ENCODE measurements around the gene PACS2.

Gene PACS2

DNA sequence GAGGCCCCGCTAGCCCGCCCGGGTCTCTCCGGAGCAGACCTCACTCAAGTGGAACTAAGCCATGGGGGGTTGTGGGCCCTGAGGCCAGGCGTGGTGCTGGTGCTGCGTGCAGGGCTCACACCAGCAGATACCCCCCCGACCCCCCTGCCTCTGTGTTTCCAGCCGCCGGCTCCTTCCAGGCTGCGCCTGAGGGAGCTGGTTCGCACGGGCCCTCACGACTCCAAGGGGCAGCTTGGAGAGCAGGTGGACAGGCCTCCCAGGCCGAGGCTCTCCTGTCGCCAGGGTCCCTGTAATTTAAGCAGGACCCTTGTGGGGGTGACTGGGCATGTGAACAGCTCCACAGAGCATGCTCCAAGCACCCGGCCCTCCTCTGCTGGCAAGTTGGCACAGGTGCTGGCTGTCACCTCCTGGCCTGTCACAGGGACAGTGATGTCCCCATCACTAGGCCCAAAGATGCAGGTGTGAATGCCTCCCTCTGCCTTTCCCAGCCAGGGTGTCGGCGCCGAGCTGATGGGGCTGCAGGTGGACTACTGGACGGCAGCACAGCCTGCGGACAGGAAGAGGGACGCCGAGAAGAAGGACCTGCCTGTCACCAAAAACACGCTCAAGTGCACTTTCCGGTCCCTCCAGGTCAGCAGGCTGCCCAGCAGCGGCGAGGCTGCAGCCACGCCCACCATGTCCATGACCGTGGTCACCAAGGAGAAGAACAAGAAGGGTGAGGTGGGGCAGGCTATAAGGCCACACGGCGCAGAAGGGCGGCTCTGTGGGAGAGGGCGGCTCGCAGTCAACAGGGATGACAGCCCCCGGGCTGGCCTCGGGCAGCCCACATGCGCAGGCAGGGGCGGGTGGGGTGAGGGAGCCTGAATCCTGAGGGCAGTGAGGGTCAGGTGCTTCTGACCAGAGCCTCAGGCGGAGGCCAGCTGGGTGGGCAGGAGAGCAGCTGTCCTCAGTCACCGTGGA lies 77.9 kb downstream of the PACS2 start:
- H3K4me1 ChIP-seq (ENCODE audit: insufficient read depth, low read length): no peaks in the 10 kb centered on the region
- H3K4me3 ChIP-seq (ENCODE audit: low read length): no peak overlapping the region
- no peak overlapping the region for H3K9ac ChIP-seq (ENCODE audit: low read depth, low read length)
- H3K27ac ChIP-seq (ENCODE audit: low read depth, low read length): no peak overlapping the region
- peaks cover 5% of the 10 kb centered on the region; the same call in 1 of the 2 replicates for H3K27me3 ChIP-seq (ENCODE audit: insufficient read depth, low read length)
- peaks cover 1% of the 10 kb centered on the region; the same call in 1 of the 2 replicates for H3K36me3 ChIP-seq (ENCODE audit: insufficient read depth, low read length)
- no peaks in the 10 kb centered on the region for H3K9me3 ChIP-seq (ENCODE audit: insufficient read depth, low read depth, low read length)
- WGBS: 94% methylated on average over 40 of the region's 40 CpGs

DNA sequence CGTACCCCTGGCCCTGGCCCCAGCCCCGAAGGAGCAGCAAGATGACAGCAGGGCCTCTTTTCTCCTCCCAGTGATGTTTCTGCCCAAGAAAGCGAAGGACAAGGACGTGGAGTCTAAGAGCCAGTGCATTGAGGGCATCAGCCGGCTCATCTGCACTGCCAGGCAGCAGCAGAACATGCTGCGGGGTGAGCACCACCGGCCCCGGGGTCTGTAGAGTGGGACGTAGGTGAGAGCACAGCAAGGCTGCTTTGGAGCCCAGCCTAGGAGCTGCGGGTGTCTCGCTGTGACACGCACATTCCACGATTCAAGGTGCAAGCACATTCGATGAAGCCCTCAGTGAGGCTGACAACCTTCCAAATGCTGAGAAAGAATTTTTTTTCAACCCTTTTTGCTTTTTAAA lies 78.6 kb downstream of the PACS2 start:
- H3K9me3 ChIP-seq (ENCODE audit: insufficient read depth, low read depth, low read length): 0 out of 2 replicates have a peak, but pooled peaks cover 2% of the 10 kb centered on the region
- 95% methylated on average over 14 of the region's 14 CpGs for WGBS
- no peaks in the 10 kb centered on the region for H3K4me1 ChIP-seq (ENCODE audit: insufficient read depth, low read length)
- no peak overlapping the region for H3K27ac ChIP-seq (ENCODE audit: low read depth, low read length)
- H3K36me3 ChIP-seq (ENCODE audit: insufficient read depth, low read length): no peaks in the 10 kb centered on the region
- H3K27me3 ChIP-seq (ENCODE audit: insufficient read depth, low read length): peaks cover 5% of the 10 kb centered on the region; the same call in 1 of the 2 replicates
- no peak overlapping the region for H3K9ac ChIP-seq (ENCODE audit: low read depth, low read length)
- no peak overlapping the region for H3K4me3 ChIP-seq (ENCODE audit: low read length)

DNA sequence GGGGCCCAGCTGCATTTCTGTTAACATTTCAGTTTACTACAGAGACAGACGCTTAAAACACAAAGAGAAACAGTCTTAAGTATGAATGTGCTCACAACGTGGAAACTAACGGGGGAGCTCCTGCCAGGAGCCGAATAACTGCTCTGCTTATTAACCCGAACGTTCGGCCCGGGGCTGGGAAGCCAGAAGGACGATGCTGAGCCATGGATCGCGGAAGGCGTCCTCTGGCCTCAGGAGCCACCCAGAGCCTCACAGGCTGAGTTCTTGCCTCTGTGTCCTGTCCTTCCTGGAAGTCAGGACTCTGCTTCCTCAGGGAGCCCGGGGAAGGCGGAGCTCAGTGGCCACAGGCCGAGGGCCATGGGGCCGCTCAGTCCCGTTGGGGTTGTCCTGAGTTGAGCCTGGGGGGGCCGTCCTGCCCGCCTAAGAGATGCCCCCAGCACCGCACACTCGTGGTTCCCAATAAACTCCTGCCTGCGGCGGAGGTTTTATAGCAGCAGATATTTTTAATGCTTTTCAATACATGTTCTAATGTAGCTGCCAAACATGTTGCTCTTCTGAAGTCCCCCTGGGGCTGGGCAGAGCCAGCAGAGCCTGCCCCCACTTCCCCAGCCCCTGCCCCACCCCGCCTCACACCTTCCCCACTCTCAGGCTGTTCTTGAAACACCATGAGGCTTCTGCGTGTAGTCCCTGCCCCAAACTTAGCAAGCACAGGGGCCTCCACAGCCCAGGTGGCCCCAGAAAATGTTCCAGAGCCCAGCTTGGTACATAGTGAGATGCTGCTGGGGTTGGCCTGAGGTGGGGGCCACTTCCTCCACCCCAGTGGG lies 80.4 kb downstream of the PACS2 start:
- Histone ChIP-seq H3K4me1 (ENCODE audit: insufficient read depth, low read length) (no peaks in the 10 kb centered on the region), H3K4me3 (ENCODE audit: low read length) (no peak overlapping the region), H3K9ac (ENCODE audit: low read depth, low read length) (no peak overlapping the region), H3K27ac (ENCODE audit: low read depth, low read length) (no peak overlapping the region), H3K36me3 (ENCODE audit: insufficient read depth, low read length) (peaks cover 7% of the 10 kb centered on the region; the same call in 1 of the 2 replicates), H3K9me3 (ENCODE audit: insufficient read depth, low read depth, low read length) (peaks cover 12% of the 10 kb centered on the region), H3K27me3 (ENCODE audit: insufficient read depth, low read length) (peaks cover 5% of the 10 kb centered on the region; the same call in 1 of the 2 replicates)
- 90% methylated on average over 25 of the region's 25 CpGs for WGBS

DNA sequence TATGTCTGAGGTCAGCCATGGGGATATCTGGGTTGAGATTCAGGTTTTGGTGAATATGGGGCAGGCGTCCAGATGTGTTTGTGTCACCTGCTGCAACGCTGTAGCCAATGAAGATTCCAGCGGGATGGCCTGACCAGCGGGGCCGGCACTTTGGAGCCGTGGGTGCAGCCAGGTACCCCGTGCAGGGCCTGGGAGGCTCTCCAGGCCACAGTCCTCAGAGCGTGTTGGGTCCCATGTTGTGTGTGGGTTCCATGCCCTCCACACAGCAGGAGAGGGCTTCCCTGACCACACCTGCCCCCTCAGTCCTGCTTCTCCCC lies 80.9 kb downstream of the PACS2 start:
- H3K27me3 ChIP-seq (ENCODE audit: insufficient read depth, low read length): peaks cover 5% of the 10 kb centered on the region; the same call in 1 of the 2 replicates
- no peak overlapping the region for H3K4me3 ChIP-seq (ENCODE audit: low read length)
- no peaks in the 10 kb centered on the region for H3K4me1 ChIP-seq (ENCODE audit: insufficient read depth, low read length)
- H3K9me3 ChIP-seq (ENCODE audit: insufficient read depth, low read depth, low read length): peaks cover 17% of the 10 kb centered on the region
- 95% methylated on average over 8 of the region's 8 CpGs for WGBS
- H3K36me3 ChIP-seq (ENCODE audit: insufficient read depth, low read length): peaks cover 12% of the 10 kb centered on the region
- no peak overlapping the region for H3K27ac ChIP-seq (ENCODE audit: low read depth, low read length)
- H3K9ac ChIP-seq (ENCODE audit: low read depth, low read length): no peak overlapping the region

DNA sequence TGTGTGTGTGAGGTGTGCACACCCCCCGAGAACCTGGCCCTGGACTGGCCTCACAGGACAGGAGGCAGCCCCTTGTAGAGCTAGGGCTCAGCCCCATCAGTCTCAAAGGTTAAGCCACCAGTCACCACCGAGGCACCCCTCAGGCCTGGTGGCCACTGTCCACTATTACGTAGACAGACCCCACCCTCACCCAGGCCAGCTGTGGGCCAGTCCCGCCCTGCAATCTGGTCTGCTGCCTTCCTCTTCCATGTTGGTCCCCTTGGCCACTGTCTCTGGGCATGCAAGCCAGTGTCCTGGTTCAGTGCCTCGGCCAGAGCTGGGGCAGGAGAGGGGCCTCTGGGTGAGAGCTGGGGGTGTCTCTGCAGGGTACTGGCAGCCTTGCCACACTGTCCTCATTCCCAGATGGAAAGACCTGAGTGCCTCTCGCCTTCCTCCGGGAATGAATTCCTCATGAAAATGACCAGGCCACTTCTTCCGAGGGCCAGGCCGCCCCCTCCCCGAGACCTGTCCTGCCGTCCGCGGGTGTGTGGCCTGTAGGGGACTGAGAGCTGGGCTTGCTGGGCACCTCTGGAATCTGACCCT lies 82.9 kb downstream of the PACS2 start:
- 90% methylated on average over 13 of the region's 13 CpGs for WGBS
- H3K27ac ChIP-seq (ENCODE audit: low read depth, low read length): no peak overlapping the region

DNA sequence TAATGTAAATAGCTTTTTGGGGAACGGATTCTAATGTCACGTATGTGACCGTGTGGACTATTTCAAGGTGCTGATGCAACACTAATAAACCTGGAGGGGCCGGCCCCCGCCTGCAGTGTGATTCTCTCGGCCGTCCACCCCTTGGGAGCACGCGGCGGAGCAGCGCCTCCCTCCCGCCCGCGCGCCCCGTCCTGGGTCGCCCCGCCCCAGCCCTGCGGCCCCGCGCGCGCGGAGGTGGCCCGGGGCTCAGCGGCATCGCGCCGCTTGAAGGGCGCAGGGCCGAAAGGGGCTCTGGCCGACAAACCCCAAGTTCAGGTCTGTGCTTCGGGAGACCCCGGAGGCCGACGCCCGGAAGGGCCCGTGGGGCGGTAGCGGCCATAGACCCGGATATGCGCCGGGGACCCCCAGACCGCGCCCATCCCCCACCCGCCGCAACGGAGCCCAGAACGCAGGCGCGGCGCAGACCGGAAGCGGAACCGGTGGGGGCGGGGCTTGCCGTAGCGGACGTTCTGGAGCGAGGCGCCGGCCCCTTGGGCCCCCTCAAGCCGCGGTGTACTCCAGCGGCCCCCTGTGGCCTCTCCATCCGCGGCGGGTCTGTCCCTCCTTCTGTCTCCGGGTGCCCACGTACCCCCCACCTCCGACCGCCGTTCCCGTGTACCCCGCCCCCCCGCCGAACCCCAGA lies 83.6 kb downstream of the PACS2 start, which contains the start of gene TEX22:
Gene TEX22, plus strand, starts transcription at position 495 of the 682 bp plus-strand sequence. CDS start 803 bp downstream, outside the sequence.
- peaks cover 5% of the 10 kb centered on the region for H3K27me3 ChIP-seq (ENCODE audit: insufficient read depth, low read length)
- WGBS: 7% methylated on average over 77 of the region's 77 CpGs
- H3K36me3 ChIP-seq (ENCODE audit: insufficient read depth, low read length): peaks cover 20% of the 10 kb centered on the region
- peak within 1 kb of the TSS; percentile 55 for H3K4me3 ChIP-seq (ENCODE audit: low read length)
- H3K4me1 ChIP-seq (ENCODE audit: insufficient read depth, low read length): no peaks in the 10 kb centered on the region
- peak within 1 kb of the TSS; percentile 73 for H3K9ac ChIP-seq (ENCODE audit: low read depth, low read length)
- peaks cover 38% of the 10 kb centered on the region for H3K9me3 ChIP-seq (ENCODE audit: insufficient read depth, low read depth, low read length)
- H3K27ac ChIP-seq (ENCODE audit: low read depth, low read length): peak within 1 kb of the TSS; percentile 81; the same call in 1 of the 2 replicates

More for the DNA sequence above, 82.9 kb downstream of the PACS2 start:
- Histone ChIP-seq H3K9me3 (ENCODE audit: insufficient read depth, low read depth, low read length) (peaks cover 33% of the 10 kb centered on the region), H3K9ac (ENCODE audit: low read depth, low read length) (no peak overlapping the region), H3K27me3 (ENCODE audit: insufficient read depth, low read length) (peaks cover 5% of the 10 kb centered on the region), H3K36me3 (ENCODE audit: insufficient read depth, low read length) (peaks cover 20% of the 10 kb centered on the region), H3K4me1 (ENCODE audit: insufficient read depth, low read length) (no peaks in the 10 kb centered on the region), H3K4me3 (ENCODE audit: low read length) (peak overlapping the region; percentile 55; the same call in 1 of the 2 replicates)

DNA sequence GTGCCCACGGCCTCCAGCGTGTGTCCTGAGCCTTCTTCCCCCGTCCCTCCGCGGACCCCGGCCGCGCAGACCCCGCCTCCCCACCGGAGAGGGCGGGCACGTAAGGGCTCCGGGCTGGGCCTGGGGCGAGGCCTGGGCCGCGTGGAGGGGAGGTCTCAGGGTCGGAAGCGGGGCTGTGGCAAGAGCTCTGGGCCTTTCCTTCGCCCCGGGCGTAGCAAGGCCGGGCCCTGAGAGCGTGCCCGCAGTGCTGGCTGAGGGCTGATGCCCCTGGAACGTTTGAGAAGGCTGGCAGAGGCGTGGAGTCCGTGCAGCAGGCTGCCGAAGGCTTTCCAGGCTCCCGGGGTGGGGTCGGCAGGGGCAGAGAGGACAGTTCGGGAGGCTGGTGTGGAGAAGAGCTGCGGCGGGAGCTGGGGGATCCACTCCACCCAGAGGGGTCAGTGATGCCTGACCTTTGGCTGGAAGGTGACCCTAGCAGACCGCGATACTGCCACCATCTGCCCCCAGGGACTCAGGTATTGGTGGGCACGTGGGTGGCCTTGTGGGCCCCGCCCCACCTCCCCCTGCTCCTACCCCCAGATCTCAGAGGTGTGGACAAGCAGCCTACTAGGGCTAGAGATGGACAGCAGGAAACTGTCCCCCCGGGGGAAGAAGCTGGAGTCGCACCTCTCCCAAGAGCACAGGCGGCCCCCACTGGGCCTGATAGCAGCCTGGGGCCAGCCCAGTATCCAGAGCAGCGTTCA lies 84.3 kb downstream of the PACS2 start:
- Histone ChIP-seq H3K9ac (ENCODE audit: low read depth, low read length) (peak overlapping the region; percentile 62), H3K4me1 (ENCODE audit: insufficient read depth, low read length) (no peaks in the 10 kb centered on the region), H3K4me3 (ENCODE audit: low read length) (peak overlapping the region; percentile 55), H3K27ac (ENCODE audit: low read depth, low read length) (peak overlapping the region; percentile 55; the same call in 1 of the 2 replicates), H3K36me3 (ENCODE audit: insufficient read depth, low read length) (peaks cover 20% of the 10 kb centered on the region), H3K27me3 (ENCODE audit: insufficient read depth, low read length) (peaks cover 5% of the 10 kb centered on the region), H3K9me3 (ENCODE audit: insufficient read depth, low read depth, low read length) (peaks cover 43% of the 10 kb centered on the region)
- 45% methylated on average over 41 of the region's 41 CpGs for WGBS

DNA sequence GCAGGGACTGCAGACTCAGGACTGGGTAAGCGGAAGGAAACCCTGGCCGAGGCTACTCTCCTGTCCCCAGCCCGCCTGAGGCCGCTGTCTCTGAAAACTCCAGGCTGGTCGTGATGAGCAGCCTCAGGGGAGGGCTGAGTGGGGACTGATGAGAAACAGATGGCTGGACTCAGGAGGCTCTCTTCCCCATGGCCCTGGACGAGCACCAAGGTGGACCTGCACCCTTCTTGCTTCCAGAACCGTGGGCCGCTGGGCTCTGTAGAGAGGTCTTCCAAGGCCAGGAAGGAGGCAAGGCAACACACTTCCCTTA lies 84.9 kb downstream of the PACS2 start:
- H3K36me3 ChIP-seq (ENCODE audit: insufficient read depth, low read length): peaks cover 20% of the 10 kb centered on the region
- no peak overlapping the region for H3K27ac ChIP-seq (ENCODE audit: low read depth, low read length)
- no peak overlapping the region; the same call in 1 of the 2 replicates for H3K4me3 ChIP-seq (ENCODE audit: low read length)
- 90% methylated on average over 8 of the region's 8 CpGs for WGBS
- H3K27me3 ChIP-seq (ENCODE audit: insufficient read depth, low read length): peaks cover 5% of the 10 kb centered on the region
- no peak overlapping the region for H3K9ac ChIP-seq (ENCODE audit: low read depth, low read length)
- peaks cover 45% of the 10 kb centered on the region for H3K9me3 ChIP-seq (ENCODE audit: insufficient read depth, low read depth, low read length)
- H3K4me1 ChIP-seq (ENCODE audit: insufficient read depth, low read length): no peaks in the 10 kb centered on the region

DNA sequence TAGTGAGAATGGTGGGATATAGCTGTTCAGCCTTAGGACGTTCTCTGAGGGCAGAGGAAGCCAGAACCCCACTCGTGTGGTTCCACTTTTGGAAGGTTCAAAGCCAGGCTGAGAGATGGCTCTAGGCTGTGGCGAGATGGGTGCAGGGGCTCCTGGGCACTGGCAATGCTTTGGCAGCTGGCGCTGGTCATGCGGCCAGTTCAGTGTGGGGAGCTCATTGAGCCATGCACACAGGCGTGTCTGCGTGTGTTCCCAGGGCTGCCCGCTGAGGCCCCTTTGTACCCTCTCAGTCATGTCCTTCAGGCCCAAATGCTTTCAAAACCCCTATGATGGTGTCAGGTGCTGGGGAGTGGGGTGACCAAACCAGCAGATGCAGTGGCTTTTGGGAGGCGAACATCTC lies 85.5 kb downstream of the PACS2 start:
- Histone ChIP-seq H3K27me3 (ENCODE audit: insufficient read depth, low read length) (peaks cover 5% of the 10 kb centered on the region), H3K9ac (ENCODE audit: low read depth, low read length) (no peak overlapping the region), H3K4me3 (ENCODE audit: low read length) (no peak overlapping the region), H3K27ac (ENCODE audit: low read depth, low read length) (no peak overlapping the region), H3K4me1 (ENCODE audit: insufficient read depth, low read length) (no peaks in the 10 kb centered on the region), H3K9me3 (ENCODE audit: insufficient read depth, low read depth, low read length) (peaks cover 51% of the 10 kb centered on the region), H3K36me3 (ENCODE audit: insufficient read depth, low read length) (peaks cover 20% of the 10 kb centered on the region)
- WGBS: 98% methylated on average over 9 of the region's 9 CpGs

DNA sequence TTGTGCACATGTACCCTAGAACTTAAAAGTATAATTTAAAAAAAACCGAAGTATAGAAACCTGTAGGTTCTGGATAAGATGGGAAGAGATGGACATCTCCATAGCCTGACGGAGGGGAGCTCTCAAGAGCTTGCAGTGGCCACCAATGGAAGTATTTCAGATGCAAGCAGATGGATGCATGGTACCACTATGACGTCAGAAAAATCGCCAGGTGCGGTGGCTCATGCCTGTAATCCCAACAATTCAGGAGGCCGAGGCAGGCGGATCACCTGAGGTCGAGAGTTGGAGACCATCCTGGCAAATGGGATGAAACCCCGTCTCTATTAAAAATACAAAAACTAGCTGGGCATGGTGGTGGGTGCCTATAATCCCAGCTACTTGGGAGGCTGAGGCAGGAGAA lies 87.2 kb downstream of the PACS2 start:
- peaks cover 4% of the 10 kb centered on the region for H3K27me3 ChIP-seq (ENCODE audit: insufficient read depth, low read length)
- 97% methylated on average over 9 of the region's 9 CpGs for WGBS
- H3K9me3 ChIP-seq (ENCODE audit: insufficient read depth, low read depth, low read length): peaks cover 55% of the 10 kb centered on the region
- no peak overlapping the region for H3K9ac ChIP-seq (ENCODE audit: low read depth, low read length)
- H3K27ac ChIP-seq (ENCODE audit: low read depth, low read length): no peak overlapping the region
- no peaks in the 10 kb centered on the region for H3K4me1 ChIP-seq (ENCODE audit: insufficient read depth, low read length)
- peaks cover 20% of the 10 kb centered on the region for H3K36me3 ChIP-seq (ENCODE audit: insufficient read depth, low read length)
- no peak overlapping the region for H3K4me3 ChIP-seq (ENCODE audit: low read length)
